HG02642 (cell line): Measurements from ENCODE around the gene SPATA46.
"Not testable (repeated sequence)": the region's sequence is repeated elsewhere in the genome, so short reads cannot be mapped to it uniquely, and the experiment has no call there.

Source experiments
- ATAC-seq: cut with Tn5 transposase; IDR thresholded peaks from one replicate; pipeline ENCODE4 v1.9.1; 2021; ENCODE audit warnings: mild to moderate bottlenecking; ENCODE audit not compliant: unreplicated experiment, poor library complexity

SPATA46 gene

DNA sequence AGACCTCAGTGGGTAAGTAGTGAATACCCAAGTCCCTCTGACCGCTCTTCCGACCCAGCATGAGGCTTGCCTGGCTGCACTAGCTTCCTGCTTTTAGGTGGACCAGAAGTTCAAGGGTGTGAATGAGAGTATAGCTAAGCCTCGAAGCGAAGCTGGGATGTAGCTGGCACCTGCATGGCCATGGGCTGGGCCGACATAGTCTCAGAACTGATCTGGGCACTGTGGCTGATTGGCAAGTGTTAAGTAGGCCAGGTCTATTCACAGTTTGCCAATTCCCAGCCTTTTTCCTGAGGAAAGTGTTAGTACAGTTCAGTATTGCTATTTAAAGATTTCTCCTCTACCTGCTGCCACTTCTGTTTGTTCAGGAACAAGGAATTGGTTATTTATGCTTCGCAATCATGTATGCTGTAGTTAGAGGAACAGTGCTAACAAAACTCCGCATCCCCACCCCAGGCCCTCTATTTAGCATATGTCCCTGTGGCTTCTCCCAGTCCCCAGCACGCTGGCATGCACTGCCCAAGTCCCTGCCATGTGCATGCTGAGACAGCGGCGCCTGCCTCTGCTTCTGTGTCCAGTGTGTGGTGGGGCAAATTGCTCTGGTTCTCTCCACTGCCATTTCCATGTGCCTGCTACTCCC lies 16.3 kb downstream of the SPATA46 start:
- ATAC-seq: no peak

DNA sequence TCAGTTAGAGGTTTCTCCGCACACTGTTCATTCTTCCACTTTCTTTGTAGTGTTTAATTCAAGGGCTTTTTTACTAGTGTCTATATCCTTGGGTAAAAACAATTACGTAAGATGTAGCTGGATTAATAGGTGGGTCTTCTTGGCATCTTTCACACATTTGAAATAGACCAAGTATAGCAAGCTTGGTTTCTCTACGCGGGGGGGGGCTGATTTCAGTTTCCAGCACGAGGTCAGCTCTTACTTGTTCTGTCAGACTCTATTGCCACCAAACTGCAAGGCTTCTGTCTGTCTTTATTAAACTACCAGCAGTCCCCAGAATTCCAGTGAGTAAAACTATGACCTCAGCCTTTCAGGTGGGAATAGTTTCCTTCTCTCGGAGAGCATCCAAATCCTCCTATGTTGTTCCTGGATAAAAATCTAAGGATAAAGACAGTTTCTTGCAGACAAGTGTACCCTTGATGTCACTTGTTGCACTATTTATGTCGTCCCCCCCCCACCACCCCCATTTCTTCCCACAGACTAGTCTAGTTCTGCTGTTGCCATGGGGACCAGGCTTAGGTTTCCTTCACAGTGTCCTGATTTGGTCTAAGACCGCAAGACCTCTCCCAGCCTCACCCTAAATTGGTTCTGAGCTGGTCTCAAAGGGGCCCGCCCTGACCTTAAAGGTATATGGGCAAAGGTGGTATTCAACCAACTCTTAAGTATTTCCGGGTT lies 17.0 kb downstream of the SPATA46 start:
- ATAC-seq: no peak

DNA sequence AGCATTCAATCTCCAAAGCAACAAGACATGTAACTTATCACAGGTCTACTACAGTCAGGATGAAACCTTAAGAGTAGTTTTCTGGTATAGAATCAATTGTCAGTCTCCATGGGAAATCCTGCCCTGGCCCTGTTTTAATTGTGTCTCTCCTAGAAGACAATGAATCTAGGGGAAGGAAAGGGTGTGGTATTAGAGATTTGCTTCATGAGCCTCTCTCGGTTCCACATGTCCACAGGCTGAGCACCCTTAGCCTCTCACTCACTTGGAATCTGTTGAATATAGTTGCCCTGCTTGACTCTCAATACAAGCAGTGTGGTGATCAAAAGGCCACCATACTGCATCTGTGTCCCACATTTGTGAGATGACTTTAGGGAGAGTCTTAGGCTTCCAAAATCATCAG lies 17.7 kb downstream of the SPATA46 start:
- ATAC-seq: no peak

DNA sequence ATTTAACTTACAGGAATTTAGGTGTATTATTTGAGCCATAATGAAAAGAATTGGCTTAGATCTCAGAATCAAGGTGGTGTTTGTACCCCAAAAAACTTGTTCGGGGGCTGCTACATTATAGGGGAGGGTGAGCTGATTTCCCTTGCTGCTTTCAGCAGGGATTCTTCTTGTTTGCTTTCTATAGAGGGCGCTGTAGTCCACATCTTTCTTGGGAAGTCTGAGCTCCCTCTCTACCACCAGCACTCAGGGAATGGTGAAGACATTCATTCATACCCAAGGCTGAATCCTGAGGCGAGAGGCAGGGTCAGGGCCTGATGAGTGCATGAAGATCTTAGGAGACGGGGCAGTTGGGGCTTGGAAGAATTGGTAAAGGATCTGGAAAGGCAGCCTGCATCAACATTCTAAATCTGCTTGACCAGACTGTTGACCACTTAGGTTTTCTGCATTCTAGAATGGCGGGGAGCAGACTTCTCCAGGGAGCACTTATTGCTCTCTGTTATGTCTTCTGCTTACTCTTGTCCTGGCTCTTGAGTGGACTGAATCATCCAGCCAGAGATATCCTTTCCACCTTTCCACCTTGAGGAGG lies 18.9 kb downstream of the SPATA46 start:
- ATAC-seq: no peak

DNA sequence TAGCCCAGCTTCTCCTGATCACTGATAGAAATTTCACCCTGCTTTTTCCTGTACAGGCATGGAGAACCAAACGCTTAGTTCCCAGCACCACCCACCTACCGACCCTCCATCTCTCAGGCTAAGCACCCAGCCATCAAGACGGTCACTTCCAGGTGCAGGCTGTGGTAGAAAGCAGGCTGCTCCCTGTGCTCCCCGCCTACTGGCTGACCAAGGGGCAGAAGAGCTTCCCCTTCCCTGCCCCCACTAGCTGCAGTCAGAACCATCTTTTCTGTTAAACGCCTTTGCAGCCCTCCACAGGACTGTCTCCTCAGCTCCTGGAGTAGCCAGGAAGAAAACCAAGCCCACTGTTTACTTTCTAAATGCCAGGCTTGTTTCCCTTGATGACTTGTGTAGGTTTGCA lies 23.0 kb downstream of the SPATA46 start:
- ATAC-seq: no peak

GRCh38 chr1:162353078-162353477 lies 23.6 kb downstream of the SPATA46 start:
- ATAC-seq: no peak

- not testable (repeated sequence) for ATAC-seq
Measured at GRCh38 chr1:162351874-162352273, 24.8 kb downstream of the SPATA46 start.

GRCh38 chr1:162351246-162351842 lies 25.3 kb downstream of the SPATA46 start:
- ATAC-seq: no peak

GRCh38 chr1:162349635-162350330 lies 26.9 kb downstream of the SPATA46 start:
- ATAC-seq: no peak

GRCh38 chr1:162347281-162347680 lies 29.4 kb downstream of the SPATA46 start:
- ATAC-seq: no peak

DNA sequence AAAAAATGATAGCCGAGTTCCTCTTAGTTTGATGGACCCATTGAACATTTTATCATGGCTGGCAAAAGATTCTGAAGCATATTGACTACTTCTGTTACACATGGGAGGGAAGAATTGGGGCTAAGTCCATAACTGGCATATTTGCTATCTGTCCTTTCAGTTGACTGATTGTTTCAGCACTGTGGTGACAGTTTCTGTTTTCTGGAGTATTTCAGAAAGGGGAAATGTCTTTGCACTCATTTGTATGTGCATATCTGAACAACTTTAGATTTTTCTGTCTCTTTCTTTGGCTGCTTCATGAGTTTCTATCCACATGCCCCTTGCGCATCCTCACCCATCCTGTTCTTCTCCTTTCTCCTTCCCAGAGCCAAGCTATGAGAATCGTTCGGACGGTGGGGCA lies 33.2 kb downstream of the SPATA46 start:
- ATAC-seq: no peak

- no peak for ATAC-seq
Measured at GRCh38 chr1:162342452-162342983, 34.1 kb downstream of the SPATA46 start.

DNA sequence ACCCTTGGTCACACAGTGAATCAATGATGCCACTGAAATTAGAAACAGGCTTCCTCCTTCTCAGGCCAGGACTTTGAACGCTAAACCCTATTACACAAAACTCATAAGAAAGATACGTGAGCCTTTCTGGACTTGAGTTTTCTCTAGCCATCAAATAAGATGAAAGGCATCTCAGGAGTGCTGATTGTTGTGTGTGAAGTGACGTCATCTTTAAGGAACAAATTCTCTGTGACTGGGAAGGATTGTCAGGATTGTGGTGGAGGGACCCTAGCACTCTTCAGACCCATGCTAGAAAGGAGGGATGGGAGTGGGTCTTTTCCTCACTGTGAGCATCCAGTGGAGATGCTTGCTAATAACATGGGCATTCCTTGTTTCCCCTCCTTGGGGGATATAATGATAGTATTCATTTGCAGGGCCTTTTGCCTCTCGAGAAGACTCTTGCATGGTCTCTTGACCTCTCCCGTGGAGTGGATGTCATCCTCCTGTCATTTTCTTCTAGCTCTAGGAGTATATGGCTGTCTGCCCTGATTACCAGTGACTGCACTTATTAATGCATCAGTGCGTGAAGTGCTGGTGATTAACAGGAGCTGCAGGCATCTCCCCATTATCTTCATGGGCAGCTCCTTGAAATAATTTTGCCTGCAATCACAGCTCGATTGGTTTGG lies 39.9 kb downstream of the SPATA46 start:
- no peak for ATAC-seq

DNA sequence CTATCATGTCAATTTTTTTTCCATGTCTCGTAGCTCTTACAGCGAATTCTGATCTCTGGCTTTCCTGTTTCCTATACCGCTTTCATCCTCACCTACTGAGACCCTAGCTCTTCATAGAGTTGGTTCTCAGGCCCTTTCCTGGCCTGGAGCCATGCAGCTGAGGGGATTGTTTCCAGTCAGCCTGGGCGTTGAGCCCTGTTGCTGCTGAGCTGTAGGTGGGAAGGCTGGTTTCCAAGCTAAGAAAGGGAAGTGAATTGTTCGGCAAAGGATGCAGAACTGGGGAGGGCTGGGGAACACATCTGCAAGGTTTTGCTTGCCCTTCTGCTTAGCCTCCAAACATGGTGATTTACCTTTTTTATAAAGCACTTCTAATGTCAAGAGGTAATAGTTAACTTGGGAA lies 41.5 kb downstream of the SPATA46 start:
- ATAC-seq: no peak

DNA sequence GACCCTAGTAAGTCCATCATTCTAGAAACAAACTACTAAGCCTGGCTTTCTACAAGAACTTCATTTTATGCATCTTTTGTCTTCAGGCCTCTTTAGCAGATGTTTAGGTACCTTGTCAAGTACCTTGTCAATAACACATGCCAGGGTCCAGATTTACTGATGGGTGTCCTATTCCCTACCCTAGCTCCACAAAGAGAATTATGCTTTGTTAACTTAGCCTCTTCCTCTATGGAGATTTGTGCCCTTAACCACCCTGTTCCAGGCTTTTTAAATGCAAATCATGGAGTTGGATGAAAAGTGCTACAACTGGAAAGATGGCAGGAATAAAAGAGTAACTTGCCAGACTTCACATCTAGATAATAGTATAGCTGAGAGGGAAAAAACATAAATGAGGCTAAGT lies 42.7 kb downstream of the SPATA46 start:
- no peak for ATAC-seq

GRCh38 chr1:162329826-162330225 lies 46.8 kb downstream of the SPATA46 start:
- ATAC-seq: no peak

GRCh38 chr1:162328512-162328911 lies 48.1 kb downstream of the SPATA46 start:
- ATAC-seq: no peak

DNA sequence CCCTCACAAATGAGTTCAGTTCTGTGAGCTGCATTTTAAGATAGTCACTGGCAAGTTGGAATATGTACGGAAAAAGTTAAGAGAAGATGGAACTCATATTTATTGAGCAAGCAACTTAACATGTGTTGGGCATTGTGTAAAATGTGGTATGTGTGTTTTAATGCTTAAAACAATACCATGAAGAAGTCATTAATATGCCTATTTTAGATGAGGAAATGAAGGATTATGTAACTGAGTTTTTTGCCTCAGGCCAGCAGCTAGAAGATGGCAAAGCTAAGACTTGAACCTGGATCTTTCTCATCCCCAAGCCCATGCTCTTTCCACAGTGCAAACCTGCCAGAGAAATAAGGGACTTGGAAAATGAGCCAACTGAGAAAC lies 48.9 kb downstream of the SPATA46 start:
- ATAC-seq: no peak

DNA sequence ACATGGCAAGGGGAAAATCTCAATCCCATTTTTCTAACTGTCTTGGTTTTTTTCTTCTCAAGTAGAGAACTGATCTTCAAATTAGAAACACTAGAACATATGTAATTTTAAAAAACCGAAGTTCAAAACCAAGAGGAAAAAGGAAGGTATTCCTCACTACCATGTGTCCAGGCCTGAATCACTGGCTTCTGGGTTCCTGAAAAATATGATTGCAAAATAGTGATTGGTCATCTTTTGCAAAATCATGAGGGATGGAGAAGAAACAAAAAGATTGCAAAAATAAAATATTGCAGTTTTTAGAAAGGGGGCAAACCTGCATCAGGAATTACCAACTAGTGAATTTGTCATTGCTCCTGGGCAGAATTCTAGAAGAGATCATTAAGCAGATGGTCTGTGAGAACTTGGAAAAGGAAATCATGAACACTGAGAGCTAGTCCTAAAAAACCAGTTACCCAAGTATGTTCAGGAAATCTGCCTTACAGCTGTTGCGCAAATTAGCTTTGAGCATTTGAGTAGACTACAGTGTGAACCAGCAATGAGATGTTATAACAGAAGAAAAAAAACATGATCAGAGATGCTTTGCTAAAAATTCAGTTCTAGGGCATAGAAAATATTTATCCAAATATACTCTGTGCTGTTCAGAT lies 49.4 kb downstream of the SPATA46 start:
- no peak for ATAC-seq

DNA sequence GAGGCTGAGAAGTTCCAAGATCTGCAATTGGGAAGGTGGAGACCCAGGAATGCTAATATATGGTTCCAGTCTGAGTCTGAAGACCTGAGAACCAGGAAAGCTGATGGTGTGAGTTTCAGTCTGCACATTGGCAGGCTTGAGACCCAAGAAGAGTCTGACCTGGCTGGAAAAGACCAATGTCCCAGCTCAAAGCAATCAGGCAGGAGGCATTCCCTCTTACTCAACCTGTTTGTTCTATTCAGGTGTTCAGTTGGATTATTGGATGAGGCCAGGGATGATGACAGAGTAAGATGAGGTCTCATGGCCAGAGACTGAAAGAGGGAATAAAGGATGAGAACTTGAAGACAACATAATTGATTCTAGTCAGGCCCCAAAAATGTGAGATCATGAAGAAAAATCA lies 50.1 kb downstream of the SPATA46 start:
- no peak for ATAC-seq
